ENCODE measurements around the gene NRIP1.

NRIP1 gene

DNA sequence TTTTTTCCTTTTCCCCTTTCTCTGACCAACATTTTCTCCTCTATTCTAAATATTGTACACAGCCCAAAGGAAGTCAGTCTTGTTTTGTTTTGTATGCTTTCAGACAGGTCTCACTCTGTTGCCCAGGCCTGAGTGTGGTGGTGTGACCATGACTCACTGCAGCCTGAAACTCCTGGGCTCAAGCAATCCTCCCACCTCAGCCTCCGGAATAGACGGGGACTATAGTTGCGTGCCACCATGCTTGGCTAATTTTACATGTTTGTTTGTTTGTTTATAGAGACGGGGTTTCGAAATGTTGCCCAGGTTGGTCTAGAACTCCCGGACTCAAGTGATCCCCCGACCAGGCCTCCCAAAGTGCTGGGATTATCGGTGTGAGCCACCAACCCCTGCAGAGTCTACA, 72.8 kb downstream of the NRIP1 start:
- H3K9me3 ChIP-seq (ENCODE audit: insufficient read depth, low read length): no peaks in the 10 kb centered on the region
- H3F3A ChIP-seq (ENCODE audit: insufficient read depth): no peaks in the 10 kb centered on the region
- H3K4me2 ChIP-seq (ENCODE audit: low read depth, low read length, poor library complexity, severe bottlenecking): no peak overlapping the region
- no peaks in the 10 kb centered on the region for H3K36me3 ChIP-seq (ENCODE audit: low read length)
- no peak overlapping the region for H3K27ac ChIP-seq (ENCODE audit: low read depth, low read length)
- H4K20me1 ChIP-seq (ENCODE audit: low read depth, low read length): no peaks in the 10 kb centered on the region
- no peak overlapping the region for H2AFZ ChIP-seq (ENCODE audit: low read depth, low read length, severe bottlenecking)
- H3K27me3 ChIP-seq (ENCODE audit: low read length): no peaks in the 10 kb centered on the region
- TF ChIP-seq CTCF (IDR thresholded peaks at IDR 0.05; ENCODE audit: insufficient read depth, low read length, poor library complexity, severe bottlenecking): no peak
- TF ChIP-seq EZH2phosphoT487 (conservative IDR thresholded peaks at IDR 0.05; ENCODE audit: low read length): no peak
- H3K79me2 ChIP-seq (ENCODE audit: insufficient read depth, low read length): no peaks in the 10 kb centered on the region
- H3K4me3 ChIP-seq (ENCODE audit: insufficient read depth, low read length, poor library complexity, severe bottlenecking): no peak overlapping the region
- H3K9me2 ChIP-seq (replicated peaks; ENCODE audit: insufficient read depth, low read length): no peaks in the 10 kb centered on the region
- H3K9ac ChIP-seq (ENCODE audit: low read length): no peak overlapping the region

GRCh38 chr21:14989359-14989758, 75.4 kb downstream of the NRIP1 start:
- no peak for TF ChIP-seq CTCF (IDR thresholded peaks at IDR 0.05; ENCODE audit: insufficient read depth, low read length, poor library complexity, severe bottlenecking)
- TF ChIP-seq EZH2phosphoT487 (conservative IDR thresholded peaks at IDR 0.05; ENCODE audit: low read length): no peak
- Histone ChIP-seq H3F3A (ENCODE audit: insufficient read depth) (no peaks in the 10 kb centered on the region), H2AFZ (ENCODE audit: low read depth, low read length, severe bottlenecking) (no peak overlapping the region), H3K27ac (ENCODE audit: low read depth, low read length) (no peak overlapping the region), H3K9me3 (ENCODE audit: insufficient read depth, low read length) (no peaks in the 10 kb centered on the region), H3K36me3 (ENCODE audit: low read length) (no peaks in the 10 kb centered on the region), H3K27me3 (ENCODE audit: low read length) (no peaks in the 10 kb centered on the region), H3K9ac (ENCODE audit: low read length) (no peak overlapping the region), H3K4me3 (ENCODE audit: insufficient read depth, low read length, poor library complexity, severe bottlenecking) (no peak overlapping the region), H3K79me2 (ENCODE audit: insufficient read depth, low read length) (no peaks in the 10 kb centered on the region), H4K20me1 (ENCODE audit: low read depth, low read length) (no peaks in the 10 kb centered on the region), H3K4me2 (ENCODE audit: low read depth, low read length, poor library complexity, severe bottlenecking) (no peak overlapping the region), H3K9me2 (replicated peaks; ENCODE audit: insufficient read depth, low read length) (no peaks in the 10 kb centered on the region)

DNA sequence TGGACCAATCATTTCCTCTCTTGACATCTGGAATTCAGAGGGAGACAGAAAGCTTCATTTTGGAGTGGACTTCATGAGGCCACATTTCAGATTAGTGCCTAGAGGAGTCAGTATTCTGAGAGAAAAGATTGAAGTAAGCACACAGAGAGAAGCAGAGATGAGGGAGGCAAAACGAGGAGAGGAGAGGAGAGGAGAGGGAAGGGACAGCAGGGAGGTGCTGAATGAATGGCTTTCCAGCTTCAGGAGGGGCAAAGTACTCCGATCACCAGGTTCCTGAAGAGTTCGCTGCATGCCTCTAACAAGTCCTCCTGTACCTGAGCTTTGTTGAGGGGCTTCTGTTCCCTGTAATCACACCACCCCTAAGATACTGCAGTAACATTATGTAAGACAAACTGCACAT, 76.0 kb downstream of the NRIP1 start:
- Histone ChIP-seq H3K79me2 (ENCODE audit: insufficient read depth, low read length) (no peaks in the 10 kb centered on the region), H2AFZ (ENCODE audit: low read depth, low read length, severe bottlenecking) (no peak overlapping the region), H3K9me2 (replicated peaks; ENCODE audit: insufficient read depth, low read length) (no peaks in the 10 kb centered on the region), H3K9me3 (ENCODE audit: insufficient read depth, low read length) (no peaks in the 10 kb centered on the region), H4K20me1 (ENCODE audit: low read depth, low read length) (no peaks in the 10 kb centered on the region), H3K9ac (ENCODE audit: low read length) (no peak overlapping the region), H3K4me3 (ENCODE audit: insufficient read depth, low read length, poor library complexity, severe bottlenecking) (no peak overlapping the region), H3K27me3 (ENCODE audit: low read length) (no peaks in the 10 kb centered on the region), H3K4me2 (ENCODE audit: low read depth, low read length, poor library complexity, severe bottlenecking) (no peak overlapping the region), H3K27ac (ENCODE audit: low read depth, low read length) (no peak overlapping the region), H3F3A (ENCODE audit: insufficient read depth) (no peaks in the 10 kb centered on the region), H3K36me3 (ENCODE audit: low read length) (no peaks in the 10 kb centered on the region)
- TF ChIP-seq CTCF (IDR thresholded peaks at IDR 0.05; ENCODE audit: insufficient read depth, low read length, poor library complexity, severe bottlenecking) (no peak), EZH2phosphoT487 (conservative IDR thresholded peaks at IDR 0.05; ENCODE audit: low read length) (no peak)

Data from SU-DHL-6 (cell line).